ENCODE data around the gene SGIP1.

SGIP1 gene

DNA sequence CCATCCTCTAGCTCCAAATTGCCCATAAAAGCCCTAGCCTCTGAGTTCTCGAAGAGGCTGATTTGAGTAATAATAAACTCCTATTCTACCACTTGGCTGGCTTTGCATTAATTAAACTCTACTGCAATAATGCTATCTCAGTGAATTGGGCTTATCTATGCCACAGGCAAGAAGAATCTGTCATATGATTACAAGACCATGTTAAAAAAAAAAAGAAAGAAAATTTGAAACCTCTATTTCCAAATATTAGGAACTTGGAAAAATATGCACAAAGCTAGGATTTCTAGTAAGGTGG lies 27.6 kb upstream of the SGIP1 start:
- Histone ChIP-seq H3K79me2 (ENCODE audit: control insufficient read depth, low read length) (no peaks in the 10 kb centered on the region), H3K4me1 (ENCODE audit: control insufficient read depth, low read length) (no peaks in the 10 kb centered on the region), H3K27me3 (ENCODE audit: control insufficient read depth, low read length) (0 out of 2 replicates have a peak, but pooled peaks cover 7% of the 10 kb centered on the region), H3K9me3 (ENCODE audit: control insufficient read depth, insufficient read depth, low read length) (no peaks in the 10 kb centered on the region), H3K4me2 (ENCODE audit: low read length) (no peak overlapping the region), H3K27ac (ENCODE audit: low read depth, low read length) (no peak overlapping the region), H4K20me1 (ENCODE audit: control insufficient read depth, insufficient read depth, low read depth, low read length) (no peaks in the 10 kb centered on the region), H3F3A (ENCODE audit: control insufficient read depth, insufficient read depth) (no peaks in the 10 kb centered on the region), H3K36me3 (ENCODE audit: control insufficient read depth, low read length) (no peaks in the 10 kb centered on the region), H3K4me3 (ENCODE audit: low read length) (no peak overlapping the region), H3K9me2 (replicated peaks; ENCODE audit: control insufficient read depth, low read length) (no peaks in the 10 kb centered on the region)
- no peak for TF ChIP-seq CTCF (IDR thresholded peaks at IDR 0.05; ENCODE audit: low read depth, low read length, poor library complexity, severe bottlenecking)
- TF ChIP-seq EZH2phosphoT487 (IDR thresholded peaks at IDR 0.05; ENCODE audit: borderline replicate concordance, low read length): no peak

- no peaks in the 10 kb centered on the region for H3K79me2 ChIP-seq (ENCODE audit: control insufficient read depth, low read length)
- H3K4me3 ChIP-seq (ENCODE audit: low read length): no peak overlapping the region
- no peaks in the 10 kb centered on the region for H4K20me1 ChIP-seq (ENCODE audit: control insufficient read depth, insufficient read depth, low read depth, low read length)
- H3K4me1 ChIP-seq (ENCODE audit: control insufficient read depth, low read length): no peaks in the 10 kb centered on the region
- TF ChIP-seq CTCF (IDR thresholded peaks at IDR 0.05; ENCODE audit: low read depth, low read length, poor library complexity, severe bottlenecking) (no peak), EZH2phosphoT487 (IDR thresholded peaks at IDR 0.05; ENCODE audit: borderline replicate concordance, low read length) (no peak)
- no peaks in the 10 kb centered on the region for H3K9me3 ChIP-seq (ENCODE audit: control insufficient read depth, insufficient read depth, low read length)
- no peak overlapping the region for H3K4me2 ChIP-seq (ENCODE audit: low read length)
- H3K9me2 ChIP-seq (replicated peaks; ENCODE audit: control insufficient read depth, low read length): no peaks in the 10 kb centered on the region
- no peaks in the 10 kb centered on the region for H3F3A ChIP-seq (ENCODE audit: control insufficient read depth, insufficient read depth)
- H3K27ac ChIP-seq (ENCODE audit: low read depth, low read length): no peak overlapping the region
- H3K27me3 ChIP-seq (ENCODE audit: control insufficient read depth, low read length): 0 out of 2 replicates have a peak, but pooled peaks cover 7% of the 10 kb centered on the region
- H3K36me3 ChIP-seq (ENCODE audit: control insufficient read depth, low read length): no peaks in the 10 kb centered on the region
These were observed 27.0 kb upstream of the SGIP1 start for GRCh38 chr1:66506991-66507390.

DNA sequence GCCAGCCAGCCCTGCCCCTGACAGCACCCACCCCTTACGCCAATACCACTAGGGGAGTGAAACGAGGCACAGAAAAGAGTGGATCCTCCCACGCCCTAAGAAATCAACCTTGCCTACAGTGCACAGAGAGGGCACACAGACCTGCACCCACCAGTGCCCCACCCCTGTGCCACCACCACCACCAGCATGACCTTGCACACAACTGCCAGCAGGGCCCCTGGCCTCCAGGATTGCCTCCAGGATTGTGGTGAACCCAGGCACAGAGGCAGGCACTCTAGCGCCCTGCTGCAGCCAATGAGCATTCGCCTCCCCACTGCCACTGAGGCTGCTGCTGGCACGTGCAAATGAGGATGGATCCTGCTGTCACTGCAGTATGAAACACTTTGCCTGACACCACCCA lies 23.5 kb upstream of the SGIP1 start:
- H3K4me3 ChIP-seq (ENCODE audit: low read length): no peak overlapping the region
- H4K20me1 ChIP-seq (ENCODE audit: control insufficient read depth, insufficient read depth, low read depth, low read length): no peaks in the 10 kb centered on the region
- TF ChIP-seq EZH2phosphoT487 (IDR thresholded peaks at IDR 0.05; ENCODE audit: borderline replicate concordance, low read length) (no peak), CTCF (IDR thresholded peaks at IDR 0.05; ENCODE audit: low read depth, low read length, poor library complexity, severe bottlenecking) (no peak)

GRCh38 chr1:66511118-66511517 lies 22.8 kb upstream of the SGIP1 start:
- no peaks in the 10 kb centered on the region for H3K79me2 ChIP-seq (ENCODE audit: control insufficient read depth, low read length)
- no peaks in the 10 kb centered on the region for H3K4me1 ChIP-seq (ENCODE audit: control insufficient read depth, low read length)
- 0 out of 2 replicates have a peak, but pooled peaks cover 7% of the 10 kb centered on the region for H3K27me3 ChIP-seq (ENCODE audit: control insufficient read depth, low read length)
- no peak overlapping the region for H3K4me2 ChIP-seq (ENCODE audit: low read length)
- no peak overlapping the region for H3K4me3 ChIP-seq (ENCODE audit: low read length)
- H4K20me1 ChIP-seq (ENCODE audit: control insufficient read depth, insufficient read depth, low read depth, low read length): no peaks in the 10 kb centered on the region
- no peaks in the 10 kb centered on the region for H3F3A ChIP-seq (ENCODE audit: control insufficient read depth, insufficient read depth)
- no peaks in the 10 kb centered on the region for H3K36me3 ChIP-seq (ENCODE audit: control insufficient read depth, low read length)
- H3K27ac ChIP-seq (ENCODE audit: low read depth, low read length): no peak overlapping the region
- no peak for TF ChIP-seq CTCF (IDR thresholded peaks at IDR 0.05; ENCODE audit: low read depth, low read length, poor library complexity, severe bottlenecking)
- H3K9me3 ChIP-seq (ENCODE audit: control insufficient read depth, insufficient read depth, low read length): no peaks in the 10 kb centered on the region
- H3K9me2 ChIP-seq (replicated peaks; ENCODE audit: control insufficient read depth, low read length): no peaks in the 10 kb centered on the region

More for the DNA sequence above, 23.5 kb upstream of the SGIP1 start:
- H3K36me3 ChIP-seq (ENCODE audit: control insufficient read depth, low read length): no peaks in the 10 kb centered on the region
- H3K9me2 ChIP-seq (replicated peaks; ENCODE audit: control insufficient read depth, low read length): no peaks in the 10 kb centered on the region
- H3K9me3 ChIP-seq (ENCODE audit: control insufficient read depth, insufficient read depth, low read length): no peaks in the 10 kb centered on the region
- no peaks in the 10 kb centered on the region for H3F3A ChIP-seq (ENCODE audit: control insufficient read depth, insufficient read depth)
- H3K27me3 ChIP-seq (ENCODE audit: control insufficient read depth, low read length): 0 out of 2 replicates have a peak, but pooled peaks cover 7% of the 10 kb centered on the region
- no peak overlapping the region for H3K27ac ChIP-seq (ENCODE audit: low read depth, low read length)
- no peaks in the 10 kb centered on the region for H3K4me1 ChIP-seq (ENCODE audit: control insufficient read depth, low read length)
- H3K4me2 ChIP-seq (ENCODE audit: low read length): no peak overlapping the region
- H3K79me2 ChIP-seq (ENCODE audit: control insufficient read depth, low read length): no peaks in the 10 kb centered on the region

Measured in DOHH2 (cell line).